ENCODE data around the gene UNC93B1.
"Not testable (repeated sequence)": the region's sequence is repeated elsewhere in the genome, so short reads cannot be mapped to it uniquely, and the experiment has no call there.

DNA sequence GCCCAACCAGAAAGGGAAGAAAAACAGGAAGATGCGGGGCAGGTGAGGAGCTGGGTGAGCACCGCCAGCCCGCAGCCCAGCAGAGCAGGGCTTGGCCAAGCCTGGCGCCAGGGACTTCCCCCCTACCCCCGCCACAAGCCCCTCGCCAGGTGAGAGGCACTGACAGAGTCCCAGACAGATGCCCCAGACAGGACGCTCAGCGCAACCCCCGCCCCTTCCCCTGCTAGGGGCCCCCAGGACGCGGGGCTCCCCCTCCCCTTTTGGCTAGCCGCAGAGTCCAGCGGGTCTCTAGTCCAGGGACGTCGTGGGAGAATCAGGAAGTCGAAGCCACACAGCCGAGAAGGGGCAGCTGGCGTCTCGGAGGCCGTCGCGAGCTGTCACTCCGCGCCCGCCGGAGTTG lies 48.9 kb downstream of the UNC93B1 start:
- TF ChIP-seq, protein P1, sequence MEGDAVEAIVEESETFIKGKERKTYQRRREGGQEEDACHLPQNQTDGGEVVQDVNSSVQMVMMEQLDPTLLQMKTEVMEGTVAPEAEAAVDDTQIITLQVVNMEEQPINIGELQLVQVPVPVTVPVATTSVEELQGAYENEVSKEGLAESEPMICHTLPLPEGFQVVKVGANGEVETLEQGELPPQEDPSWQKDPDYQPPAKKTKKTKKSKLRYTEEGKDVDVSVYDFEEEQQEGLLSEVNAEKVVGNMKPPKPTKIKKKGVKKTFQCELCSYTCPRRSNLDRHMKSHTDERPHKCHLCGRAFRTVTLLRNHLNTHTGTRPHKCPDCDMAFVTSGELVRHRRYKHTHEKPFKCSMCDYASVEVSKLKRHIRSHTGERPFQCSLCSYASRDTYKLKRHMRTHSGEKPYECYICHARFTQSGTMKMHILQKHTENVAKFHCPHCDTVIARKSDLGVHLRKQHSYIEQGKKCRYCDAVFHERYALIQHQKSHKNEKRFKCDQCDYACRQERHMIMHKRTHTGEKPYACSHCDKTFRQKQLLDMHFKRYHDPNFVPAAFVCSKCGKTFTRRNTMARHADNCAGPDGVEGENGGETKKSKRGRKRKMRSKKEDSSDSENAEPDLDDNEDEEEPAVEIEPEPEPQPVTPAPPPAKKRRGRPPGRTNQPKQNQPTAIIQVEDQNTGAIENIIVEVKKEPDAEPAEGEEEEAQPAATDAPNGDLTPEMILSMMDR (IDR thresholded peaks at IDR 0.05; ENCODE audit: borderline replicate concordance, extremely low read depth, low read length, poor library complexity, severe bottlenecking), result not testable (repeated sequence)
- TF ChIP-seq EZH2 (IDR thresholded peaks at IDR 0.05; ENCODE audit: borderline replicate concordance, low read depth, low read length, severe bottlenecking), result not testable (repeated sequence)

Data from DND-41 (cell line).